Measurements from ENCODE around the gene PLTP.

PLTP gene

DNA sequence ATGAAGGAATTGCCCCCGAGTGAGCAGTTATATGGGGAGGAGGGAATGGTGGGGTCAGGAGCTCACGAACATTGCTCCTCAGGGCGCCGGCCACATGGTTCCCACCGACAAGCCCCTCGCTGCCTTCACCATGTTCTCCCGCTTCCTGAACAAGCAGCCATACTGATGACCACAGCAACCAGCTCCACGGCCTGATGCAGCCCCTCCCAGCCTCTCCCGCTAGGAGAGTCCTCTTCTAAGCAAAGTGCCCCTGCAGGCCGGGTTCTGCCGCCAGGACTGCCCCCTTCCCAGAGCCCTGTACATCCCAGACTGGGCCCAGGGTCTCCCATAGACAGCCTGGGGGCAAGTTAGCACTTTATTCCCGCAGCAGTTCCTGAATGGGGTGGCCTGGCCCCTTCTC, 13.7 kb downstream of the PLTP start:
- no peak for DNase-seq (ENCODE audit: low spot score)

DNA sequence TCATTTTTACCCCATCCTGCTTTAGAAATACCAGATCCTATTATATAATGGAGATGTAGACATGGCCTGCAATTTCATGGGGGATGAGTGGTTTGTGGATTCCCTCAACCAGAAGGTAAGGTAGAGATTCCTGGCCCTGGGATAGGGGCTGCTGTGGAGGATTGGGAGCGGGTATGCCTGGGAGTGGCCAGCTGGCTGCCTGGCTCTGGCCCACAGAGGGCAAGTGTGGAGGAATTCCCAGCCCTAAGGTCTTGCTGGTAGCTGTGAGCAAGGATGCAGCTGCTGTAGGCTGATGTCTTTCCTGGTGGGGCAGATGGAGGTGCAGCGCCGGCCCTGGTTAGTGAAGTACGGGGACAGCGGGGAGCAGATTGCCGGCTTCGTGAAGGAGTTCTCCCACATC, 14.3 kb downstream of the PLTP start:
- DNase-seq (ENCODE audit: low spot score), result no peak

GRCh38 chr20:45897289-45897688, 14.7 kb downstream of the PLTP start:
- no peak for DNase-seq (ENCODE audit: low spot score)

DNA sequence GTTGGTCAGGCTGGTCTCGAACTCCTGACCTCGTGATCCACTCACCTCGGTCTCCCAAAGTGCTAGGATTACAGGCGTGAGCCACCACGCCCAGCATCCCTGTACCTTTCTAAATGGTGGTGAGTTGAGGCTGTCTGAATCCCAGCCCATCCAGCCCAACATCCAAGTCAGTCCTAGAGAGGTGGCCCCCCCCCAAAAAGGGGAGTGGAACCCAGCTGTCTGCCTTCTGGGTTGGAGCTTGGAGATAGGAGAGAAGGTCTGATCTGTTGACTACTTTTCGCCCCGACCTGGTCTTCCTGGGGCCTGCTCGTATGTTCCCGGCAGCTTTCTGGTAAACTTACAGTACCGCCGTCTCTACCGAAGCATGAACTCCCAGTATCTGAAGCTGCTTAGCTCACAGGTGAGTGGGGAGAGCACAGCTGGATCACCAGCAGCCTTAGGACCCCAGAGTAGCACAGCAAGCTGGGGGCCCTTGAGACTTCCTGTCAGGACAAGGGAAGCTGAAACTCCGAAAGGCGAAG, 15.3 kb downstream of the PLTP start:
- DNase-seq (ENCODE audit: low spot score), result no peak

DNA sequence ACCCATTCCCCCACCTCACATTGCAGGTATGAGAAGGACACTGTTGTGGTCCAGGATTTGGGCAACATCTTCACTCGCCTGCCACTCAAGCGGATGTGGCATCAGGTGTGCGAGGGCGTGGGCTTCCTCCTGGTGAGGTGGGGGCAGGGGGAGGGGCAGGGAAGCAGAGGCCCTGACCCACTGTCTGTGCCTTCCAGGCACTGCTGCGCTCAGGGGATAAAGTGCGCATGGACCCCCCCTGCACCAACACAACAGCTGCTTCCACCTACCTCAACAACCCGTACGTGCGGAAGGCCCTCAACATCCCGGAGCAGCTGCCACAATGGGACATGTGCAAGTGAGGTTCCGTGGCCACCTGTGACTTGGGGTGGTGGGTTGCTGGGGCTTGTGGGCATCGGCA, 17.2 kb downstream of the PLTP start:
- no peak for DNase-seq (ENCODE audit: low spot score)

- no peak for DNase-seq (ENCODE audit: low spot score)
These were observed 18.1 kb downstream of the PLTP start for GRCh38 chr20:45893831-45894230.

GRCh38 chr20:45892828-45893500, 19.0 kb downstream of the PLTP start:
- DNase-seq (ENCODE audit: low spot score), result no peak

DNA sequence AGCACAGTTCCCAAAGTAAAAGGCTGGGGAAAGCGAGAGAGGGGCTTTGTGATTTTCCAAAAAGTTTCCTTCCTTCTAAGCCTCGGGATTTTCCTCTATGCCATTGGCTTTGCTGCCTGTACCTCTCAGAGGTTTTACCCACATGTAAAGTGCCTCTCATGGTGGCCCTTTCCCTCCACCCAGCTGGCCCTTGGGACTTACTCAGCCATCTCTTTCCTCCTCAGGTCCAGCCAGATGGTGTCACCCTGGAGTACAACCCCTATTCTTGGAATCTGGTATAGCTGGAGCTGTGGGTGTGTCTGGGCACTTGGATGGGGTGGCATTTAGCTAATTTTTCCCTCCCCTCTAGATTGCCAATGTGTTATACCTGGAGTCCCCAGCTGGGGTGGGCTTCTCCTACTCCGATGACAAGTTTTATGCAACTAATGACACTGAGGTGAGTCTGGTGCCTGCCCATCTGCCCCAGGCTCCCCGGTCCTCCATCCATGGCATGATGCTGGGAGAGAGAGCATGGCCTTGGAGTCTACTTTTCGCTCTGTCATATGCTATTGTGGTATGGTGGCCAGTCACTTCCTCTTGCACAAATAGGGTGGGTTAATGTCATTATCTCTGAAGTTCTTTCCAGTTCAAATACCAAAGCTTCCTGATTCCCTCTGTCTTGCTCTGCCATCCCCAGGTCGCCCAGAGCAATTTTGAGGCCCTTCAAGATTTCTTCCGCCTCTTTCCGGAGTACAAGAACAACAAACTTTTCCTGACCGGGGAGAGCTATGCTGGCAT, 19.7 kb downstream of the PLTP start:
- DNase-seq (ENCODE audit: low spot score), result peak; percentile 38

DNA sequence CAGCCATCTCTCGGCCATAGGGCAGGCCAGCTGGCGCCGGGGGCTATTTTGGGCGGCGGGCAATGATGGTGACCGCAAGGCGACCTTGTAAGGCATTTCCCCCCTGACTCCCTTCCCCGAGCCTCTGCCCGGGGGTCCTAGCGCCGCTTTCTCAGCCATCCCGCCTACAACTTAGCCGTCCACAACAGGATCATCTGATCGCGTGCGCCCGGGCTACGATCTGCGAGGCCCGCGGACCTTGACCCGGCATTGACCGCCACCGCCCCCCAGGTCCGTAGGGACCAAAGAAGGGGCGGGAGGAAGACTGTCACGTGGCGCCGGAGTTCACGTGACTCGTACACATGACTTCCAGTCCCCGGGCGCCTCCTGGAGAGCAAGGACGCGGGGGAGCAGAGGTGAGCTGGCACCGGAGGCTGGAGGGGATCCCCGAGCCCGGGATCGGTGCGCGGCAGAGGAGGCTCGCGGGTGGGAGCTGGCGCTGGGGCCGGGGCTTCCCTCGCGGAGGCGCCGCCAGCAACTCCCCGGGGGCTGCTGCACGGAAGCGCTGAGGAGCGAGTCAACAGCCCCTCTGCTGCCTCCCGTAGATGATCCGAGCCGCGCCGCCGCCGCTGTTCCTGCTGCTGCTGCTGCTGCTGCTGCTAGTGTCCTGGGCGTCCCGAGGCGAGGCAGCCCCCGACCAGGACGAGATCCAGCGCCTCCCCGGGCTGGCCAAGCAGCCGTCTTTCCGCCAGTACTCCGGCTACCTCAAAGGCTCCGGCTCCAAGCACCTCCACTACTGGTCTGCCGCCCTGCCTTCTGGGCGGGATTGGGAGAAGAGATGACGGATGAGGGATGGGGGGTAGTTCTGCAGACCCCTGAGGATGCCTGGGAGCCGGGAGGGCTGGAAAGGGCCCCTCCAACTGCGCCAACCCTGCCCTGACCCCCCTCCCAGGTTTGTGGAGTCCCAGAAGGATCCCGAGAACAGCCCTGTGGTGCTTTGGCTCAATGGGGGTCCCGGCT, 20.7 kb downstream of the PLTP start, which contains the start of the genes CTSA and NEURL2:
TSS of gene CTSA (plus strand) at position 351 of the 999 bp plus-strand sequence. CDS start at position 585, 234 bp downstream.
TSS of gene NEURL2 (minus strand) at position 224 of the 999 bp plus-strand sequence. CDS start at position 7, 217 bp downstream.
- DNase-seq (ENCODE audit: low spot score), result peak; percentile 95

DNA sequence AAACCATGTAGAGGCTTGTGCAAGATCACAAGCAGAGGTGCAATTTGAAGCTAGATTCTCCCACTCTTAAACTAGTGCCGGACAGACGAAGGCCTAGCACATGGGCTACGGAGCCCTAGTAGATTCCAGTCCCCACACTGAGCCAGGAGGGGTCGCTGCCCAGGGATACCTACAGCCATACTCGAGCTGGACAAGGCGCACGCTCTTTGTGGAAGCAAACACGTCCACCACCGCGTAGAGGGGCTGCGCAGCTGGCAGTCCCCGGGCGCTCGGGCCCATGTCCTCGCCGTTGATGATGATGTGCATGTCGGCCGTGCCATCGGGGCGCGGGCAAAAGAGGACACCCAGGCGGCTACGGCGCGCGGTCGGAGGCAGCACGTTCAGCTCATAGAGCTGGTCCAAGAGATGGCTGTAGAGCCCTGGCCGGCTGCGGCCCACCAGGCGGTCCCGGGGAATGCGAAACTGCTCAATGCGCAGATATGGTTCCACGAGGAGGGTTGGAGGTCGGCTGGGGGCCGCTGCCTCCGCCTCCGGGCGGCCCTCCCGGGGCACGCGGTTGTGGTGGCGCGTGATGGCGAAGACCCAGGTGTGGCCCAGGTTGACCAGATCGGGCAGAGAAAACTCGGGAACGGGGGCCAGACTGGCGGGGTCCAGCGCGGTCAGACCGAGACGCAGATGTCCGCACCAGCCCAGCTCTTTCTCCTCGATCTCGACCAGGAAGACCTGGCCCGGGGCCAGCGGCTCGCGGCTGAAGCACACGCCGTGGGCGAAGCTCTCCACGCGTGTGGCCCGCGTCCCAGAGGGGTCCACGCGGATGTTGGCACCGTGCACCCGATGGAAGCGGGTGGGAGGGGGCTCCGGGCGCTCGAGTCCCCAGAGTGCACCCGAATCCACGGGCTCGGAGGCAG, 21.6 kb downstream of the PLTP start:
- DNase-seq (ENCODE audit: low spot score), result peak; percentile 68

DNA sequence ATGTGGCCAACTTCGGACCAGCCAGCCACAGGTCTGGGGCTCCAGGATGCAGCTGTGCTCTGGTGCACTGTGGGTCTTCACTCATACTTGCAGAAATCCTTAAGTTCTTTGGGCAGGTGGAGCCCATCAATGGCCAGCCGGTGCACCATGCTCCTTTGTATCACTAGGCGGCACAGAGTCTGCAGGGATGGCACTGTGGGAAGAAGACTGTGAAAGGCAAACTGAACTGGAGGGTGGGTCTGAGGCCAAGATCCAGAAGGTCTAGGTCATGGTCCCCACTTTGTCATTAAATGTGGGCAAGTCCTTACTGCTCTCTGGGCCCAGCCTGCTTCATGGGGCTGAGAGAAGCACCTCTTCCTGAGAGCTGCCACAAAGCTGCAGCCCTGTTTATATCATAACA, 23.3 kb downstream of the PLTP start:
- no peak for DNase-seq (ENCODE audit: low spot score)

DNA sequence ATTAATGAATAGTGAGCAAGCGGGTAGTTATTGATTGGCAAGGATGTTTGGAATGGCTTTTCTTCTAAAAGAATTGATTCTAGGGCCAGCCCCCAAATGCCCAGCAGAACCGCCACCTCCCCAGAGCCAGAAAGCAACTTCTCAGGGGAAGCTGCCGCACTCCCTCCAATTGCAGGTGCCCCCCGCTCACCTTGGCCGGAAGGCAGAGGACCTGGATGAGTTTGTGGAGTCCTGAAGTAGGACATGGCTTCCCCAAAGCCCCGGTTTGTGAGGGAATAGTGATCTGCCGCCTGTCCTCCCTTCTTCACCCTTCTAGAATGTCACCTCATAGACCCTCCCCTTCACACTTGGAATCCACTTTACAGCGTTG, 24.6 kb downstream of the PLTP start, which contains the start of gene SPATA25:
TSS of gene SPATA25 (minus strand) at position 277 of the 370 bp plus-strand sequence. CDS start at position 245, 32 bp downstream.
- DNase-seq (ENCODE audit: low spot score), result no peak

- DNase-seq (ENCODE audit: low spot score), result no peak
These were observed 25.2 kb downstream of the PLTP start for GRCh38 chr20:45886590-45887345.

DNA sequence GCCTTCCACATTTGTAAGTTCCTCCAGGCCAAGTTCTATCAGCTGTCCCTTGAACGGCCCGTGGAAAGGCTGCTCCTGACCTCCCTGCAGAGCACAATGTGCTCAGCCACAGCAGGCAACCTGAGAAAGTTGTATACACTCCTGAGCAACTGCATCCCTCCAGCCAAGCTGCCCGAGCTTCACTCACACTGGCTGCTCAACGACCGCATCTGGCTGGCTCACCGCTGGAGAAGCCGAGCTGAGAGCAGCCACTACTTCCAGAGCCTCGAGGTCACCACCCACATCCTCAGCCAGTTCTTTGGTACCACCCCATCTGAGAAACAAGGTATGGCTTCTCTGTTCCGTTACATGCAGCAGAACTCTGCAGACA, 28.9 kb downstream of the PLTP start:
- no peak for DNase-seq (ENCODE audit: low spot score)

DNA sequence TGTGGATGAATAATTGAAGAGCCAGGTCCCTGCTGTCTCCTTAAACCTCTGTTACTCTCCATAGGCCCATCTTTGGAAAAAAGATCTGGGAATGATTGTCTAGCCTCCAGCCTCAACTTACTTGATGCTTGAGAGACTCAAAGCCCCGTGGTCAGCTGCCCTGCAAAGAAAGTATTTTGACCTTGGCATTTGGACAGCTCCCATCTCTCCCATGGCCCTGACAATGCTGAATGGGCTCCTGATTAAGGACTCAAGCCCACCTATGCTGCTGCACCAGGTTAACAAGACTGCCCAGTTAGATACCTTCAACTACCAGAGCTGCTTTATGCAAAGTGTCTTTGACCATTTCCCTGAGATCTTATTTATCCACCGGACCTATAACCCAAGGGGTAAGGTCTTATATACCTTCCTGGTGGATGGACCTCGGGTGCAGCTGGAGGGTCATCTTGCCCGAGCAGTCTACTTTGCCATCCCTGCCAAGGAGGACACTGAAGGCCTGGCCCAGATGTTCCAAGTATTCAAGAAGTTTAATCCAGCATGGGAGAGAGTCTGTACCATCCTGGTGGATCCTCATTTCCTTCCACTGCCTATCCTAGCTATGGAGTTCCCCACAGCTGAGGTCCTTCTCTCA, 29.4 kb downstream of the PLTP start:
- no peak for DNase-seq (ENCODE audit: low spot score)

DNA sequence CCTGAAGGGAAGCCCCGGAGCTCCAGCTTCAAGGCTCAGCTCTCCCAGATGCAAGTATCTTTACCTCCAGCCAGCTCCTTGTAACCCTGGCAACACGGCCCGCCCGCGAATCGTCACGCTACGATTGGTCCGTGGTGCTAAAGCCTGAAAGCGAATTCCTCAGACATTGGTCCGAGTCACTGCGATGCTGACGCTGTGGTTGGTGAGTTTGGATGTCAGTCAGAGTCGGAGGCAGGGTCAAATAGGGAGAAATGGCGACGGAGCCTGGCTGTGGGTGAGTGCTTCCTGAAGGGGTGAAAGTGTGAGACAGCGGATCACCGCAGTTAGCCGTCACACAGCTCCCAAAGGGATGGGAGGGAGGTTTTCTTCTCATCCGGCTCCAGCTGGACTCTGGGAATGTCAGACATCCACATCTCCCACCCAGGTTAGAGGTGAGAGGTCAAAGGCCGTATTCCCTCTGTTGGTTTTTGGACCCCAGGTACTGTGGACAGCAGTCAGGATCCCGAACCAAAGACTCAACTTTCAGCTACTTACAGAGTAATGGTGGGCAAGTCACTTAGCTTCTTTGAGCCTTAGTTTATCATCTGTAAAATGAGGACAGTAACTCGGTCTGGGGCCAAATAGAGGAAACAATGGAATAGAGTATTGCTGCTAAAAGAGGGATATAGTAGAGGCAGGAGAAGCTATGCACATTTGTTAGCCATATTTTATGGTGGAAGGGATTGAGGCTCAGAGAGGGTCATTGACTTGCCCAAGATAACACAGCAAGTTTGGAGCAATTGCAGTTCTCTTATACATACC, 30.8 kb downstream of the PLTP start, which contains the start of gene ZSWIM1:
TSS of gene ZSWIM1 (plus strand) at position 240 of the 801 bp plus-strand sequence. CDS start 1,366 bp downstream, outside the sequence.
- peak; percentile 99 for DNase-seq (ENCODE audit: low spot score)

GRCh38 chr20:45878076-45878761, 33.7 kb downstream of the PLTP start:
- no peak for DNase-seq (ENCODE audit: low spot score)

GRCh38 chr20:45874576-45874975, 37.4 kb downstream of the PLTP start:
- DNase-seq (ENCODE audit: low spot score), result no peak

Measured in SW480 (cell line).